Lower leg skin (tissue), 3 donors: ENCODE measurements around the gene ABCG1.

Experiments
- POLR2A ChIP-seq, 2 donors: fragments of 450-650 bp; IDR thresholded peaks; one replicate each; pipeline ENCODE4 v1.6.1; 2016 to 2017; ENCODE audit warnings: antibody characterized with exemption in 2 of 2, mild to moderate bottlenecking in 1 of 2, moderate library complexity in 1 of 2
- TF ChIP-seq, protein P1 (sequence below), 3 donors: fragments of 450-650 bp; IDR thresholded peaks; one replicate each; pipeline ENCODE4 v1.5.1; 2016; ENCODE audit warnings: antibody characterized with exemption in 3 of 3, mild to moderate bottlenecking in 3 of 3, moderate library complexity in 2 of 3

DNA sequence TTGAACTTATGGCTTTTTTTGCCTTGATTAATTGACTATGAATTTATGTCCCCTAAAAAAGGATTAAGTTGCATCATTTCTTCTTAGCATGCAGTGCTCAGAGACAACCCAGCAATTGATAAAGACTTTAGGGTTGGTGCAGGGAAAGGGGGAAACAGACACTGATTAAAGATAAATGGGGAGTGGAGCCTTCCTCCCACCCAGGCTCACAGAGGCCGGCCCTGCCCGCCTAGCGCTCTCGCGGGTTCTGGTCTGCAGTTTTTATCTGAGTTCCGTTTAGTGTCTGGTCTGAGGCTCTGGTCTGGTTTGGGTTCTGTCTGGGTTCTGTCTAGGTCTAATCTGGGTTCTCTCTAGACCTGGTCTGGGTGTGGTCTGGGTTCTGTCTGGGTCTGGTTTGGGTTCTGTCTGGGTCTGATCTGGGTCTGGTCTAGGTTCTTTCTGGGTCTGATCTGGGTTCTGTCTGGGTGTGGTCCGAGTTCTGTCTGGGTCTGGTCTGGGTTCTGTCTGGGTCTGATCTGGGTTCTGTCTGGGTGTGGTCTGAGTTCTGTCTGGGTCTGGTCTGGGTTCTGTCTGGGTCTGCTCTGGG, 48.1 kb downstream of the ABCG1 start:
- no peak for TF ChIP-seq POLR2A (IDR thresholded peaks at IDR 0.05)
- TF ChIP-seq, protein P1, sequence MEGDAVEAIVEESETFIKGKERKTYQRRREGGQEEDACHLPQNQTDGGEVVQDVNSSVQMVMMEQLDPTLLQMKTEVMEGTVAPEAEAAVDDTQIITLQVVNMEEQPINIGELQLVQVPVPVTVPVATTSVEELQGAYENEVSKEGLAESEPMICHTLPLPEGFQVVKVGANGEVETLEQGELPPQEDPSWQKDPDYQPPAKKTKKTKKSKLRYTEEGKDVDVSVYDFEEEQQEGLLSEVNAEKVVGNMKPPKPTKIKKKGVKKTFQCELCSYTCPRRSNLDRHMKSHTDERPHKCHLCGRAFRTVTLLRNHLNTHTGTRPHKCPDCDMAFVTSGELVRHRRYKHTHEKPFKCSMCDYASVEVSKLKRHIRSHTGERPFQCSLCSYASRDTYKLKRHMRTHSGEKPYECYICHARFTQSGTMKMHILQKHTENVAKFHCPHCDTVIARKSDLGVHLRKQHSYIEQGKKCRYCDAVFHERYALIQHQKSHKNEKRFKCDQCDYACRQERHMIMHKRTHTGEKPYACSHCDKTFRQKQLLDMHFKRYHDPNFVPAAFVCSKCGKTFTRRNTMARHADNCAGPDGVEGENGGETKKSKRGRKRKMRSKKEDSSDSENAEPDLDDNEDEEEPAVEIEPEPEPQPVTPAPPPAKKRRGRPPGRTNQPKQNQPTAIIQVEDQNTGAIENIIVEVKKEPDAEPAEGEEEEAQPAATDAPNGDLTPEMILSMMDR (IDR thresholded peaks at IDR 0.05), result no peak
